ENCODE results near the gene TRPC4.

- TF ChIP-seq EZH2 (IDR thresholded peaks at IDR 0.05; ENCODE audit: borderline replicate concordance, insufficient read depth, low read length, poor library complexity, severe bottlenecking) (no peak), CTCF (IDR thresholded peaks at IDR 0.05; ENCODE audit: poor library complexity, severe bottlenecking) (no peak), REST (IDR thresholded peaks at IDR 0.05; ENCODE audit: borderline replicate concordance) (no peak), EP300 (conservative IDR thresholded peaks at IDR 0.05; ENCODE audit: poor library complexity, severe bottlenecking) (no peak), POLR2AphosphoS5 (IDR thresholded peaks at IDR 0.05) (no peak)
These were observed 237.3 kb downstream of the TRPC4 start for GRCh38 chr13:37632294-37632693.
